Ishikawa (cell line): ENCODE results near the gene DGKD.

Experiments
- CEBPB ChIP-seq: IDR thresholded peaks from 2 replicates; pipeline ENCODE4 v1.6.1; 2012
- CREB1 ChIP-seq: IDR thresholded peaks from 2 replicates; pipeline ENCODE4 v1.6.1; 2012; ENCODE audit warnings: low read depth
- EGR1 ChIP-seq: IDR thresholded peaks from 2 replicates; pipeline ENCODE4 v1.6.1; 2012
- EP300 ChIP-seq: IDR thresholded peaks from 2 replicates; pipeline ENCODE4 v1.6.1; 2012; ENCODE audit warnings: borderline replicate concordance
- FOXM1 ChIP-seq: IDR thresholded peaks from 2 replicates; pipeline ENCODE4 v1.6.1; 2012; ENCODE audit warnings: low read depth, borderline replicate concordance
- NFIC ChIP-seq: IDR thresholded peaks from 2 replicates; pipeline ENCODE4 v1.6.1; 2012
- RAD21 ChIP-seq: IDR thresholded peaks from 2 replicates; pipeline ENCODE4 v1.6.1; 2012; ENCODE audit warnings: low read depth
- TAF1 ChIP-seq: IDR thresholded peaks from 2 replicates; pipeline ENCODE4 v1.6.1; 2012; ENCODE audit warnings: low read depth, mild to moderate bottlenecking
- TCF12 ChIP-seq: IDR thresholded peaks from 2 replicates; pipeline ENCODE4 v1.6.1; 2012; ENCODE audit warnings: low read depth
- TEAD4 ChIP-seq: IDR thresholded peaks from 2 replicates; pipeline ENCODE4 v1.6.1; 2012
- YY1 ChIP-seq: IDR thresholded peaks from 2 replicates; pipeline ENCODE4 v1.6.1; 2012; ENCODE audit warnings: low read depth
- ZBTB7A ChIP-seq: IDR thresholded peaks from 2 replicates; pipeline ENCODE4 v1.6.1; 2012; ENCODE audit warnings: low read depth
- TF ChIP-seq, protein P1 (sequence below): IDR thresholded peaks from 2 replicates; pipeline ENCODE4 v1.6.1; 2012; ENCODE audit warnings: low read depth, mild to moderate bottlenecking
- TF ChIP-seq, protein P2 (sequence below): IDR thresholded peaks from 2 replicates; pipeline ENCODE4 v1.6.1; 2012
- TF ChIP-seq, protein P3 (sequence below): IDR thresholded peaks from 2 replicates; pipeline ENCODE4 v1.6.1; 2012

Gene DGKD

DNA sequence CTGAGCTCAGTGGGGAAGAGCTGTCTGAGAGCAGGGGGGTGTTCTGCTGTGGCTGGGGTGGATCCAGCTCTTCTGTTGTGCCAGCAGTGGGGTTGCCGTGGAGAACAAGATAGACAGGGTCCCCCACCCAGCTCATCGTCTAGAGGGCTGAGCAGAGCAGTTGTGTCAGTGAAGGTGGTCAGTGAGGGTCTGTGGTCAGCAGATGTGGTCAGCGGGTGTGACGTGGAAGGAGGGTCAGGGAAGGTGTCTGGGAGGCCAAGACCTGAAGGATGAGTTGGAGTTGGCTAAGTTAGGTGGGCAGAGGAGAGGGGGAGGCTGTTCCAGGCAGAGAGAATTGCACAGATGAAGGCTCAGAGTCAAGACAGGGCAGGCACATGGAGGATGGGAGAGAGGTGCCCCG lies 103.1 kb downstream of the DGKD start:
- TF ChIP-seq EGR1 (no peak), RAD21 (no peak), NFIC (no peak), TEAD4 (no peak)
- TF ChIP-seq, protein P1, sequence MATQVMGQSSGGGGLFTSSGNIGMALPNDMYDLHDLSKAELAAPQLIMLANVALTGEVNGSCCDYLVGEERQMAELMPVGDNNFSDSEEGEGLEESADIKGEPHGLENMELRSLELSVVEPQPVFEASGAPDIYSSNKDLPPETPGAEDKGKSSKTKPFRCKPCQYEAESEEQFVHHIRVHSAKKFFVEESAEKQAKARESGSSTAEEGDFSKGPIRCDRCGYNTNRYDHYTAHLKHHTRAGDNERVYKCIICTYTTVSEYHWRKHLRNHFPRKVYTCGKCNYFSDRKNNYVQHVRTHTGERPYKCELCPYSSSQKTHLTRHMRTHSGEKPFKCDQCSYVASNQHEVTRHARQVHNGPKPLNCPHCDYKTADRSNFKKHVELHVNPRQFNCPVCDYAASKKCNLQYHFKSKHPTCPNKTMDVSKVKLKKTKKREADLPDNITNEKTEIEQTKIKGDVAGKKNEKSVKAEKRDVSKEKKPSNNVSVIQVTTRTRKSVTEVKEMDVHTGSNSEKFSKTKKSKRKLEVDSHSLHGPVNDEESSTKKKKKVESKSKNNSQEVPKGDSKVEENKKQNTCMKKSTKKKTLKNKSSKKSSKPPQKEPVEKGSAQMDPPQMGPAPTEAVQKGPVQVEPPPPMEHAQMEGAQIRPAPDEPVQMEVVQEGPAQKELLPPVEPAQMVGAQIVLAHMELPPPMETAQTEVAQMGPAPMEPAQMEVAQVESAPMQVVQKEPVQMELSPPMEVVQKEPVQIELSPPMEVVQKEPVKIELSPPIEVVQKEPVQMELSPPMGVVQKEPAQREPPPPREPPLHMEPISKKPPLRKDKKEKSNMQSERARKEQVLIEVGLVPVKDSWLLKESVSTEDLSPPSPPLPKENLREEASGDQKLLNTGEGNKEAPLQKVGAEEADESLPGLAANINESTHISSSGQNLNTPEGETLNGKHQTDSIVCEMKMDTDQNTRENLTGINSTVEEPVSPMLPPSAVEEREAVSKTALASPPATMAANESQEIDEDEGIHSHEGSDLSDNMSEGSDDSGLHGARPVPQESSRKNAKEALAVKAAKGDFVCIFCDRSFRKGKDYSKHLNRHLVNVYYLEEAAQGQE, result no peak
- TF ChIP-seq, protein P2, sequence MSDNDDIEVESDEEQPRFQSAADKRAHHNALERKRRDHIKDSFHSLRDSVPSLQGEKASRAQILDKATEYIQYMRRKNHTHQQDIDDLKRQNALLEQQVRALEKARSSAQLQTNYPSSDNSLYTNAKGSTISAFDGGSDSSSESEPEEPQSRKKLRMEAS, result no peak

DNA sequence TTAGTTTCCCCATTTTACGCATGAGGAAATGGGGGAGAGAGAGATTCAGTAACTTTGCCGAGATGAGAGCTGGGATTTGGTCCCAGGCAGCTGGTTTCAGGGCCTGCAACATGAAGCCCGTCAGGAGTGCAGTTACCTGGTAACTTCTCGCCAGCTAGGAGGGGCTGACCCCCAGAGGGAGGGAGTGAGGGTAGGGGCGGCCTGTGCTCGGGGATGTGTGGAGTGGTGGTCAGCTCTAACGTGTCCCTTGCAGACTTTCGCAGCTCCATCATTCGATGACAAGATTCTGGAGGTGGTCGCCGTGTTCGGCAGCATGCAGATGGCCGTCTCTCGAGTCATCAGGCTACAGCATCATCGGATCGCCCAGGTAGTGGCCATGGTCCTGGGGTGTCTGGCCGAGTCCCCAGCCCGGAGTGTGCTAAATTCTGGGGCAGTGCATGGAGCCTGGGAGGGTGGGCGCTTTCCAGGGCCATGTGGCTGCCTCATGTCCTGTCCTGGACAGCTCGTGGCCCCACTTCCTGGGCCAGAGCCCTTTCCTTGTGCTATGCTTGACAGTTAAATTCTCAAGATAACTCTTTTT lies 103.8 kb downstream of the DGKD start:
- TF ChIP-seq CREB1, result no peak
- no peak for TF ChIP-seq RAD21
- TF ChIP-seq, protein P1, result no peak
- no peak for TF ChIP-seq CEBPB
- TF ChIP-seq NFIC, result no peak
- no peak for TF ChIP-seq FOXM1
- no peak for TF ChIP-seq TEAD4
- TF ChIP-seq ZBTB7A, result no peak
- TF ChIP-seq EGR1, result no peak
- no peak for TF ChIP-seq TAF1
- TF ChIP-seq EP300, result no peak
- no peak for TF ChIP-seq YY1
- TF ChIP-seq, protein P3, sequence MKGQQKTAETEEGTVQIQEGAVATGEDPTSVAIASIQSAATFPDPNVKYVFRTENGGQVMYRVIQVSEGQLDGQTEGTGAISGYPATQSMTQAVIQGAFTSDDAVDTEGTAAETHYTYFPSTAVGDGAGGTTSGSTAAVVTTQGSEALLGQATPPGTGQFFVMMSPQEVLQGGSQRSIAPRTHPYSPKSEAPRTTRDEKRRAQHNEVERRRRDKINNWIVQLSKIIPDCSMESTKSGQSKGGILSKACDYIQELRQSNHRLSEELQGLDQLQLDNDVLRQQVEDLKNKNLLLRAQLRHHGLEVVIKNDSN, result no peak
- TF ChIP-seq, protein P2, result no peak
- no peak for TF ChIP-seq TCF12

DNA sequence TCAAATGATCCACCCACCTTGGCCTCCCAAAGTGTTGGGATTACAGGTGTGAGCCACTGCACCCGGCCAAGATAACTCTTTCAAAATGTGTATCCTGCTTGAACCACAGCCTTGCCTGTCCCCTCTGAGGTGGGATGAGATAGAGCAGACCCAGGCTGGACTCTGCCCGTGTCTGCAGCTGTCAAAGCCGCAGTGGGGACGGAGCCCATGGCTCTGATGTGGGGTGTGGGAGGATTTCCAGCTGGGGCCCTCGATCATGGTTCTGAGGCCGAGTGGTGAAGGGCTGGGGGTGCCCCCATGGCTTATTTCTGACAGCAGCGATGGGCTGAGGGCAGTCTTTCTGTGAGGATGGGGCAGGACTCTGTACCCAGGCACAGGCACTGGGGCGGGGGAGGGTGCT lies 104.5 kb downstream of the DGKD start:
- TF ChIP-seq, protein P3, result no peak
- TF ChIP-seq, protein P1, result no peak
- TF ChIP-seq, protein P2, result no peak
- TF ChIP-seq EP300 (no peak), RAD21 (no peak), CREB1 (no peak), ZBTB7A (no peak), TCF12 (no peak)

DNA sequence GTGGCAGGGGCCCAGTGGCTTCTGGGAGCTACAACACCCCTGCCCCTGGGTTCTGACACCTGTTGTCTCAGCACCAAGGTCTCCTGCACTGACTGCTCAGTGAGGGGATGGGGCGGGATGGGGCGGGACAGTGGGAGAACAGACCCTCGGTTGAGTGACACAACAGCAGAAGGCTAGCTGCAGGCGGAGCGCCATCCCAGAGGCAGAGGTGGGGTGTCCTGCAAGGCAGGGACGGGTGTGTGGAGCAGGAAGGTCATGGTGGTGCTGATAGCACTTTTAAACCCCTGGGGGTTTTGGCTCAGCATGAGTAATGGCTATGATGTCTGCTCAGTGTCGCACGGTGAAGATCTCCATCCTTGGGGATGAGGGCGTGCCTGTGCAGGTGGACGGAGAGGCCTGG lies 105.1 kb downstream of the DGKD start:
- TF ChIP-seq TAF1 (no peak), FOXM1 (no peak), ZBTB7A (no peak), CREB1 (no peak)
- TF ChIP-seq, protein P3, result no peak
